UCSD-AML1 (cell line): Measurements from ENCODE around the gene SPC24.
"Not testable (repeated sequence)": the region's sequence is repeated elsewhere in the genome, so short reads cannot be mapped to it uniquely, and the experiment has no call there.

Experiments
- DNase-seq: peaks from one replicate; lab custom pipeline; 2025; ENCODE audit not compliant: unreplicated experiment; lab: John Stamatoyannopoulos, UW

SPC24 gene

DNA sequence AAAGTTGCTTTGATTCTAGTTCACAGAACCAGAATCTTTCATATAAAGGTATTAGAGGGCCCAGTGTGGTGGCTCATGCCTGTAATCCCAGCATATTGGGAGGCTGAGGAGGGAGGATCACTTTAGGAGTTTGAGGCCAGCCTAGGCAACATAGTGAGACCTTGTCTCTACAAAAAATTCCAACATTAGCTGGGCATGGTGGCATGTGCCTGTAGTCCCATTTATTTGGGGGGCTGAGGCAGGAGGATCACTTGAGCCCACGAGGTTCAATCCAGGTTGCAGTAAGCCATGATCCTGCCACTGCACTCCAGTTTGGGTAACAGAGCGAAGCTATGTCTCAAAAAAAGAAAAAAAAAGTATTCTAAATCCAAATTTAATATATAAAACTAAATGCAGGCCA, 57.3 kb downstream of the SPC24 start:
- DNase-seq, result no peak

DNA sequence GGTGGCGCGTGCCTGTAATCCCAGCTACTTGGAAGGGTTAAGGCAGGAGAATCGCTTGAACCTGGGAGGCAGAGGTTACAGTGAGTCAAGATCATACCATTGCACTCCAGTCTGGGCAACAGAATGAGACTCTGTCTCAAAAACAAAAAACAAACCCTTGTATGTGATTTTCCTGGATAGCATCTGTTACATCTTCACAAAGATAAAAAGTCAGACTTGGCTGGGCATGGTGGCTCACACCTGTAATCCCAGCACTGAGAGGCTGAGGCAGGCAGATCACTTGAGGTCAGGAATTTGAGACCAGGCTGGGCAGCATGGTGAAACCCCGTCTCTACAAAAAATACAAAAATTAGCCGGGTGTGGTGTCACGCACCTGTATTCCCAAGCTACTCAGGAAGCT, 58.2 kb downstream of the SPC24 start:
- not testable (repeated sequence) for DNase-seq

DNA sequence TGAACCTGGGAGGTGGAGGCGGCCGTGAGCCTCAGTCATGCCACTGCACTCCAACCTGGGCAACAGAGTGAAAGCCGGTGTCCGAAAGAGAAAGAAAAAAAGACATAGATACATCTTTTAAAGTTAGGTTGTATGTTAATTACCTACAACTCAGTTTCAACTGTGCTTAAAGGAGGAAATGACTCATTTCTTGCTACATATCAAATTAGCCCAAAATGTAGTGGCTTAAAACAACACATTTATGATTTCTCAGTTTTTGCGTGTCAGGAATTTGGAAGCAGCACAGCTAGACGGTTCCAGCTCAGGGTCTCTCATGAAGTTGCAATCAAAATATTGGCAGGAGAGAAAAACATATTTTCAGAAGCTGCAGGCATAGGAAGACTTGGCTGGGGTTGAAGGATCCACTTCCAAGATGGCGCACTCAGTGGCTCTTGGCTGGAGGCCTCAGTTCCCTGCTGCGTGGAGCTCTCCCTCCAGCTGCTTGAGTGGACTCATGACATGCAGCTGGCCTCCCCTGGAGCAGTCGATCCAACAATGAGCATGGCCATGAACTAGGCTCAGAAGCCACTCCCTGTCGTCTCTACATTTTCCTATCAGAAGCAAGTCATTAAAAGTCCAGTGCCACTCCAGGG, 59.3 kb downstream of the SPC24 start:
- DNase-seq, result no peak
